Cardiac fibroblast (primary cell): ENCODE measurements around the gene PEX11G.

Source experiments
- DNase-seq, 2 donors: peaks; one replicate each; pipeline versions ENCODE4 v3.0.0 to v3.0.0-alpha.2; 2010; ENCODE audit warnings: low read depth in 2 of 2
- H3K4me3 ChIP-seq, 2 donors: replicated peaks in 1 of 2; 1 replicate in 1 of 2; 2 replicates in 1 of 2; pipeline ENCODE4 v1.5.1; 2011; ENCODE audit warnings: low read depth in 2 of 2, low read length in 2 of 2, mild to moderate bottlenecking in 2 of 2, moderate library complexity in 1 of 2
- CTCF ChIP-seq: IDR thresholded peaks from one replicate; pipeline ENCODE4 v1.5.1; 2011; ENCODE audit warnings: low read depth, mild to moderate bottlenecking, low read length, inconsistent platforms

The PEX11G gene

DNA sequence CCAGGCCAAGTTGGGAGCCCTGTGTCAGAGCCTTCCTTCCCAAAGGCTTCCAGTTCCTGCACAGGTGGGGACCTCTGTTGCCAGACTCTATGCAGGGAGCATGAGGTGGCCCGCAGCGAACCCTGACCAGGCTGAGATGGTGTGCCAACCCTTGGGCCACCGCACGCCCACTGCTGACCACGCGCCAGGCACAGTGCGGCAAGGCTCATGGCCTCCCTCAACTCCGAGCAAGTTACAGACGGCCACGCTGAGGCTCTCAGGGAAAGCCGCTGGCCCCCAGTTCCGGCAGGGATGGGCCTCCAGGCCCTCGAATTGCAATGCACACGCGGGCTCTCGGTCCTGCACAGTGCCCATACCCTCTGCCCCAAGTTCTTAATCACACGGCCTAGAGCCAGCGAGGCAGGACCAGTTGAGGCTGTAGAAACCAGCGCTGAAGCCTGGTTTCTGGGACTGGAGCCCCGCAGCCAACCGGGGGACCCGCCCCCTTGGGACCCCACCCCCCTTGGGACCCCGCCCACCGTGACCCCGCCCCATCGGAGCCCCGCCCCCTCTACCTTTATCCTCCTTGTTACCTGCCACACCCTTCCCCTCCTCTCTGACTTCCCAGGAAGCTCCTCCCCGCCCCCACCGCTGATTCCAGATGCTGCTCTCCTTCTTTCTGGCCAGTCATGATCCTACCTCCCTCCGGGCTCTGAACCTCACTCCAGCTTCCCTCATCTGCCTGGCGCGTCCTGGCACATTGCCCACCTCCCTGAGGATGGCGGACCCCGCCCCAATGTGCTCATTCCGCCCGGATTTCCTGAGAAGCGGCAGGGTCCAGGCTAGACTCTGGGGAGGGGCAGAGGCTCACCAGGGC lies 6.0 kb downstream of the PEX11G start:
- TF ChIP-seq CTCF: no peak
- DNase-seq: peak in 1 of 2 donors; percentile 38
- H3K4me3 ChIP-seq: no peak overlapping the region

GRCh38 chr19:7480970-7481255 lies 7.9 kb downstream of the PEX11G start:
- DNase-seq: no peak
- H3K4me3 ChIP-seq: no peak overlapping the region
- no peak for TF ChIP-seq CTCF

- no peak for DNase-seq
- TF ChIP-seq CTCF: no peak
- no peak overlapping the region for H3K4me3 ChIP-seq
Observed at GRCh38 chr19:7480222-7480969, 8.4 kb downstream of the PEX11G start.

DNA sequence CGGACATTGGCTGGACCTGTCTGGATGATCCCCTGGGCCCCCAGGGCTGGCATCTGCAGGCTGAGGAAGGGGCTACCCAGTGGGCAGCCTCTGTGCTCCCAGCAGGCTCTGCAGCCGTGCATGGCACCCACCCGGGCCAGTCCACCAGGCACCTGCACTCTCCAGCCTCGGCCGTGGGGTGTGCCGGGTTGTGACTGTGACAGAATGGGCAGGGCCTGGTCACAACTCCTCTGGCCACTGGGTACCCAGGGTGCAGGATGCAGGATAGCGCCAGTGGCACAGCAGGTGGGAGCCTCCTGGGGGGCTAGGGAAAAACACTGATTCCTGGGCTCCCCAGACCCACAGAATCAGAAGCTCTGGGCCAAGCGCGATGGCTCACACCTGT lies 10.0 kb downstream of the PEX11G start:
- no peak for DNase-seq
- no peak for TF ChIP-seq CTCF
- H3K4me3 ChIP-seq: no peak overlapping the region

DNA sequence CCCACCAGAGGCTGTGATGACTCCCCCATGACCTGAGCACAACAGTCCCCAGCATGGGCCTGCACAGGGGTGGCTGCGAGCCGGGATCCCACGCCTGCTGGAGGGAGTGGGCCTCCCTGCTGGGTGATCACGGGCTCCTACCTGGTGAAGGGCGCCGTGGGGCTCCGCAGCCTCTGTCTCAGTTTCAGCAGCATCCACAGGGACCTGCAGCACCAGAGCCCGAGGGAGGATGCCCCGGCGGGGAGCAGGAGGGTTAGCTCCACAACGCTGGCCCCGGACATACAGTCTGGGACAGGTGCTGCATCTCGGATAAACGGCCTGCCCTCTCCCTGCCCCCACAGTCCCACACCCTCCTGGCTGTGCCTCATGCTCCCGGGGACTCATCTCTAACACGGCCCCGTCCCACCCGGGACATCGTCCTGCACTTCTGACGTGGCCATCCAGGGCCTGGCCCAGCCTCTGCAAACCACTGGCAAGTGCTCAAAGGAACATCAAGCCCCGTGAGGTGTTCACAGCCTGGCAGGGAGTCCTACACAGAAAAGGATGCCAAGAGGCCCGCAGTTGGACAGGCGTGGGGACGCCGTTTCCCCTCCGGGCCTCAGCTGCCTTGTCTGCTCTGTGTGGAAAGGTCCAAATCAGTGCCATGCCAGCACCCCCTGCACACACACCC lies 10.5 kb downstream of the PEX11G start:
- no peak for DNase-seq
- H3K4me3 ChIP-seq: no peak overlapping the region
- no peak for TF ChIP-seq CTCF

- DNase-seq: no peak
- no peak for TF ChIP-seq CTCF
- no peak overlapping the region for H3K4me3 ChIP-seq
Observed at GRCh38 chr19:7477758-7478157, 11.1 kb downstream of the PEX11G start.
